ENCODE measurements around the gene TTYH3. TPM values are rescaled to one million over a fixed set of nuclear protein-coding genes. Genes with fewer than 3 reads are reported as not detected.
"Not testable (repeated sequence)": the region's sequence is repeated elsewhere in the genome, so short reads cannot be mapped to it uniquely, and the experiment has no call there.

Gene TTYH3
- total RNA-seq, 1 experiment from 2014 or later, result 42.7 TPM

- in situ Hi-C loops (cut with HindIII; ENCODE audit: low pct_unique_long_range_greater_than_20kb, low sequenced_read_pairs), result no loop called here
- DNase-seq (ENCODE audit: low read depth), result no peak
Measured at GRCh38 chr7:2689343-2689847, 57.6 kb downstream of the TTYH3 start.

GRCh38 chr7:2689951-2690705 lies 58.3 kb downstream of the TTYH3 start:
- in situ Hi-C loops (cut with HindIII; ENCODE audit: low pct_unique_long_range_greater_than_20kb, low sequenced_read_pairs), result no loop called here
- DNase-seq (ENCODE audit: low read depth), result no peak

- in situ Hi-C loops (cut with HindIII; ENCODE audit: low pct_unique_long_range_greater_than_20kb, low sequenced_read_pairs), result no loop called here
- DNase-seq (ENCODE audit: low read depth), result no peak
Measured at GRCh38 chr7:2691011-2691707, 59.4 kb downstream of the TTYH3 start.

- DNase-seq (ENCODE audit: low read depth); in situ Hi-C loops (cut with HindIII; ENCODE audit: low pct_unique_long_range_greater_than_20kb, low sequenced_read_pairs): not testable (repeated sequence)
Measured at GRCh38 chr7:2691932-2692439, 60.2 kb downstream of the TTYH3 start.

GRCh38 chr7:2692543-2692942 lies 60.8 kb downstream of the TTYH3 start:
- in situ Hi-C loops (cut with HindIII; ENCODE audit: low pct_unique_long_range_greater_than_20kb, low sequenced_read_pairs), result no loop called here
- DNase-seq (ENCODE audit: low read depth), result no peak

GRCh38 chr7:2693420-2694121 lies 61.8 kb downstream of the TTYH3 start:
- peak; percentile 69 for DNase-seq (ENCODE audit: low read depth)
- in situ Hi-C loops (cut with HindIII; ENCODE audit: low pct_unique_long_range_greater_than_20kb, low sequenced_read_pairs), result not testable (repeated sequence)

GRCh38 chr7:2694122-2694436 lies 62.3 kb downstream of the TTYH3 start:
- DNase-seq (ENCODE audit: low read depth); in situ Hi-C loops (cut with HindIII; ENCODE audit: low pct_unique_long_range_greater_than_20kb, low sequenced_read_pairs): not testable (repeated sequence)

GRCh38 chr7:2698581-2699288 lies 66.9 kb downstream of the TTYH3 start:
- in situ Hi-C loops (cut with HindIII; ENCODE audit: low pct_unique_long_range_greater_than_20kb, low sequenced_read_pairs), result no loop called here
- no peak for DNase-seq (ENCODE audit: low read depth)

GRCh38 chr7:2699289-2699620 lies 67.5 kb downstream of the TTYH3 start:
- in situ Hi-C loops (cut with HindIII; ENCODE audit: low pct_unique_long_range_greater_than_20kb, low sequenced_read_pairs), result no loop called here
- no peak for DNase-seq (ENCODE audit: low read depth)

- in situ Hi-C loops (cut with HindIII; ENCODE audit: low pct_unique_long_range_greater_than_20kb, low sequenced_read_pairs), result no loop called here
- no peak for DNase-seq (ENCODE audit: low read depth)
Measured at GRCh38 chr7:2700141-2700850, 68.5 kb downstream of the TTYH3 start.

GRCh38 chr7:2701424-2701823 lies 69.6 kb downstream of the TTYH3 start:
- DNase-seq (ENCODE audit: low read depth), result no peak
- in situ Hi-C loops (cut with HindIII; ENCODE audit: low pct_unique_long_range_greater_than_20kb, low sequenced_read_pairs), result no loop called here

GRCh38 chr7:2701832-2702593 lies 70.2 kb downstream of the TTYH3 start:
- peak; percentile 22 for DNase-seq (ENCODE audit: low read depth)
- in situ Hi-C loops (cut with HindIII; ENCODE audit: low pct_unique_long_range_greater_than_20kb, low sequenced_read_pairs), result no loop called here

- no peak for DNase-seq (ENCODE audit: low read depth)
Measured at GRCh38 chr7:2702594-2702957, 70.8 kb downstream of the TTYH3 start.

GRCh38 chr7:2705371-2706096 lies 73.7 kb downstream of the TTYH3 start:
- no peak for DNase-seq (ENCODE audit: low read depth)
- in situ Hi-C loops (cut with HindIII; ENCODE audit: low pct_unique_long_range_greater_than_20kb, low sequenced_read_pairs), result no loop called here

More at GRCh38 chr7:2702594-2702957, 70.8 kb downstream of the TTYH3 start:
- in situ Hi-C loops (cut with HindIII; ENCODE audit: low pct_unique_long_range_greater_than_20kb, low sequenced_read_pairs), result no loop called here

- no peak for DNase-seq (ENCODE audit: low read depth)
- in situ Hi-C loops (cut with HindIII; ENCODE audit: low pct_unique_long_range_greater_than_20kb, low sequenced_read_pairs), result no loop called here
Measured at GRCh38 chr7:2706685-2707126, 74.9 kb downstream of the TTYH3 start.

- no peak for DNase-seq (ENCODE audit: low read depth)
- in situ Hi-C loops (cut with HindIII; ENCODE audit: low pct_unique_long_range_greater_than_20kb, low sequenced_read_pairs), result no loop called here
Measured at GRCh38 chr7:2707481-2707880, 75.7 kb downstream of the TTYH3 start.

GRCh38 chr7:2708041-2708440 lies 76.3 kb downstream of the TTYH3 start:
- DNase-seq (ENCODE audit: low read depth), result no peak
- in situ Hi-C loops (cut with HindIII; ENCODE audit: low pct_unique_long_range_greater_than_20kb, low sequenced_read_pairs), result no loop called here

All from Caki2 (cell line).